ENCODE measurements around the gene NLRC3. TPM values are rescaled to one million over a fixed set of nuclear protein-coding genes. Genes with fewer than 3 reads are reported as not detected.

The NLRC3 gene
- total RNA-seq, 2 donors from 2014 or later, result 2.5 to 3.7 TPM

- DNase-seq (ENCODE audit: low spot score), result no peak
- TF ChIP-seq, protein P1, sequence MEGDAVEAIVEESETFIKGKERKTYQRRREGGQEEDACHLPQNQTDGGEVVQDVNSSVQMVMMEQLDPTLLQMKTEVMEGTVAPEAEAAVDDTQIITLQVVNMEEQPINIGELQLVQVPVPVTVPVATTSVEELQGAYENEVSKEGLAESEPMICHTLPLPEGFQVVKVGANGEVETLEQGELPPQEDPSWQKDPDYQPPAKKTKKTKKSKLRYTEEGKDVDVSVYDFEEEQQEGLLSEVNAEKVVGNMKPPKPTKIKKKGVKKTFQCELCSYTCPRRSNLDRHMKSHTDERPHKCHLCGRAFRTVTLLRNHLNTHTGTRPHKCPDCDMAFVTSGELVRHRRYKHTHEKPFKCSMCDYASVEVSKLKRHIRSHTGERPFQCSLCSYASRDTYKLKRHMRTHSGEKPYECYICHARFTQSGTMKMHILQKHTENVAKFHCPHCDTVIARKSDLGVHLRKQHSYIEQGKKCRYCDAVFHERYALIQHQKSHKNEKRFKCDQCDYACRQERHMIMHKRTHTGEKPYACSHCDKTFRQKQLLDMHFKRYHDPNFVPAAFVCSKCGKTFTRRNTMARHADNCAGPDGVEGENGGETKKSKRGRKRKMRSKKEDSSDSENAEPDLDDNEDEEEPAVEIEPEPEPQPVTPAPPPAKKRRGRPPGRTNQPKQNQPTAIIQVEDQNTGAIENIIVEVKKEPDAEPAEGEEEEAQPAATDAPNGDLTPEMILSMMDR (IDR thresholded peaks at IDR 0.05), result no peak
- no peak overlapping the region for H3K4me3 ChIP-seq
Observed at GRCh38 chr16:3574195-3574594, 3.0 kb downstream of the NLRC3 start.

DNA sequence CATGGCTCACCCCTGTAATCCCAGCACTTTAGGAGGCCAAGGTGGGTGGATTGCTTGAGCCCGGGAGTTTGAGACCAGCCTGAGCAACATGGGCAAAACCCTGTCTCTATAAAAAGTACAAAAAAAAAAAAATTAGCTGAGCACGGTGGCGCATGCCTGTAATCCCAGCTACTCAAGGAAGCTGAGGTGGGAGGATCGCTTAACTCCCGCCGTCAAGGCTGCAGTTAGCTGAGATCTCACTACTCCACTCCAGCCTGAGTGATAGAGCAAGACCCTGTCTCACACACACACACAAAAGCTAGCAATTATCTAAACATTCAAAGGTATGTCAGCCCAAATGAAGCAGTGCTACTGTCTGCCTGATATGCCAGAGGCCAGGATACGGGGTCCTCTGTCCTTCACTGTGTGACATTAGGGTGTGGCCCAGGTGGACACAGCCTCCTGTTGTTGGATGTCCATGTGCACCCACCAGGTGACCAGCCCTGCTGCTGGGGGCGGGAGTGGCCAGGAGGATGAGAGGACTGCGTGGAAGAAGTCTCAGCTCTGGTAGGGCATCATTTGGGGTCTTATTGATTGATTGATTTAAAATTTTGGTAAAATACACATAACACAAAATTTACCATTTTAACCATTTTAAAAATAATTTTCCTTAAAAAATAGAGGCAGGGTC is 3.9 kb downstream of the NLRC3 start:
- H3K27me3 ChIP-seq (replicated peaks; ENCODE audit: insufficient read depth), result no peaks in the 10 kb centered on the region
- no peaks in the 10 kb centered on the region for H3K36me3 ChIP-seq
- H3K4me1 ChIP-seq (ENCODE audit: control insufficient read depth in 1 of 2, low read depth in 2 of 2), result no peaks in the 10 kb centered on the region
- TF ChIP-seq, protein P1 (IDR thresholded peaks at IDR 0.05), result no peak
- ATAC-seq (ENCODE audit: insufficient number of reproducible peaks, low FRiP score, low read depth) (no peak), DNase-seq (ENCODE audit: low spot score) (no peak)
- peaks cover 4% of the 10 kb centered on the region for H3K9me3 ChIP-seq
- no peak overlapping the region for H3K27ac ChIP-seq
- no peak overlapping the region for H3K4me3 ChIP-seq

More at GRCh38 chr16:3574195-3574594, 3.0 kb downstream of the NLRC3 start:
- no peaks in the 10 kb centered on the region for H3K27me3 ChIP-seq (replicated peaks; ENCODE audit: insufficient read depth)
- no peaks in the 10 kb centered on the region for H3K4me1 ChIP-seq (ENCODE audit: control insufficient read depth in 1 of 2, low read depth in 2 of 2)
- no peak overlapping the region for H3K27ac ChIP-seq
- no peaks in the 10 kb centered on the region for H3K36me3 ChIP-seq
- peaks cover 4% of the 10 kb centered on the region for H3K9me3 ChIP-seq
- no peak for ATAC-seq (ENCODE audit: insufficient number of reproducible peaks, low FRiP score, low read depth)

GRCh38 chr16:3570420-3571062 is 6.7 kb downstream of the NLRC3 start:
- H3K4me1 ChIP-seq (ENCODE audit: control insufficient read depth in 1 of 2, low read depth in 2 of 2), result no peaks in the 10 kb centered on the region
- H3K27me3 ChIP-seq (replicated peaks; ENCODE audit: insufficient read depth), result no peaks in the 10 kb centered on the region
- no peaks in the 10 kb centered on the region for H3K36me3 ChIP-seq
- TF ChIP-seq, protein P1 (IDR thresholded peaks at IDR 0.05), result no peak
- H3K27ac ChIP-seq, result no peak overlapping the region
- H3K4me3 ChIP-seq, result no peak overlapping the region
- peaks cover 4% of the 10 kb centered on the region for H3K9me3 ChIP-seq
- DNase-seq (ENCODE audit: low spot score) (no peak), ATAC-seq (ENCODE audit: insufficient number of reproducible peaks, low FRiP score, low read depth) (no peak)

- no peaks in the 10 kb centered on the region for H3K4me1 ChIP-seq (ENCODE audit: control insufficient read depth in 1 of 2, low read depth in 2 of 2)
- H3K27me3 ChIP-seq (replicated peaks; ENCODE audit: insufficient read depth), result no peaks in the 10 kb centered on the region
- no peaks in the 10 kb centered on the region for H3K36me3 ChIP-seq
- no peak overlapping the region for H3K27ac ChIP-seq
- DNase-seq (ENCODE audit: low spot score), result no peak
- TF ChIP-seq, protein P1 (IDR thresholded peaks at IDR 0.05), result no peak
- ATAC-seq (ENCODE audit: insufficient number of reproducible peaks, low FRiP score, low read depth), result no peak
- no peak overlapping the region for H3K4me3 ChIP-seq
- H3K9me3 ChIP-seq, result peaks cover 4% of the 10 kb centered on the region
Observed at GRCh38 chr16:3569851-3570250, 7.4 kb downstream of the NLRC3 start.

GRCh38 chr16:3566990-3567389 is 10.2 kb downstream of the NLRC3 start:
- H3K9me3 ChIP-seq, result peaks cover 4% of the 10 kb centered on the region
- H3K27ac ChIP-seq, result no peak overlapping the region
- DNase-seq (ENCODE audit: low spot score), result no peak
- H3K4me1 ChIP-seq (ENCODE audit: control insufficient read depth in 1 of 2, low read depth in 2 of 2), result no peaks in the 10 kb centered on the region
- no peaks in the 10 kb centered on the region for H3K36me3 ChIP-seq
- TF ChIP-seq, protein P1 (IDR thresholded peaks at IDR 0.05), result no peak
- H3K27me3 ChIP-seq (replicated peaks; ENCODE audit: insufficient read depth), result no peaks in the 10 kb centered on the region
- no peak overlapping the region for H3K4me3 ChIP-seq
- ATAC-seq (ENCODE audit: insufficient number of reproducible peaks, low FRiP score, low read depth), result no peak
